Activated CD4-positive, CD25-positive, alpha-beta regulatory T cell treated with anti-CD3 and anti-CD28 coated beads, Interleukin-2, amount 50 U/mL, for 72 hours (primary cell): ENCODE data around the gene HMGB4.

Experiments
- DNase-seq: peaks from one replicate; pipeline ENCODE4 v3.0.0; 2021

Gene HMGB4

DNA sequence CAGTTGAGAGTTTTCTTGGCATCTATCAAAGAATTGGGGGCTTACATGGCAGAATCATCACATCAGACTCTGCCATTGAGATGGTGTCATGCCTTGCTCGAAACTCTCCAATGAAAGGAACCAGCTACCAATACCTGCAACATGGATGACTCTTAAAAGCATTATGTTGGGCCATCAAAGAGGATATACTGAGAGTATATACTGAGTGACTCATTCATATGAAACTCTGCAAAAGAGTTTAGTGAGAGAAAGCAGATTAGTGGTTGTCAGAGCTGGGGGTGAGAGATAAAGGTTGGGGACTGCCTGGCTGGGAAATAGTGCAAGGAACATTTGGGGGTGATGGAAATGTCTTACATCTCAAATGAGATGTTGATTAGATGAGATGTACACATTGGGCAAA lies 14.7 kb upstream of the HMGB4 start:
- DNase-seq = no peak

DNA sequence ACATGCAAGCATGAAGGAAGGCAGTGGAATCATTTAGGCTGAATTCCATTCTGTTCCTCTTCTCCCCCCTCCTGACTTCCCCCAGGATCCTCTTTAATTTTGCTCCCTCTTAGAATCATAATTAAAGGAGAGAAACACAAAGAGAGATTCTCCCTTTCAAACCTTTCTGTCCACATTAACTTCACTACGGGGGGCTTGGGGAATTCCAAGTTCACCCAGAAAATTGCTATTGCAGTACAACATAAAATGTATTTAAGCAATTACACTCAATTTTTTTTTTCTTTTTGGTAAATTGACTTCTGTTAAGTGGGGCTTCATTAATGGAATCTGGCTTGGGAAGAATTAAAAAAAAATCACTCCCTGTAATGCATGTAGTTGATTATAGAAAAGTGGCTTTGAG lies 13.4 kb upstream of the HMGB4 start:
- no peak for DNase-seq

- no peak for DNase-seq
These were observed 11.2 kb upstream of the HMGB4 start for GRCh38 chr1:33852711-33853110.

DNA sequence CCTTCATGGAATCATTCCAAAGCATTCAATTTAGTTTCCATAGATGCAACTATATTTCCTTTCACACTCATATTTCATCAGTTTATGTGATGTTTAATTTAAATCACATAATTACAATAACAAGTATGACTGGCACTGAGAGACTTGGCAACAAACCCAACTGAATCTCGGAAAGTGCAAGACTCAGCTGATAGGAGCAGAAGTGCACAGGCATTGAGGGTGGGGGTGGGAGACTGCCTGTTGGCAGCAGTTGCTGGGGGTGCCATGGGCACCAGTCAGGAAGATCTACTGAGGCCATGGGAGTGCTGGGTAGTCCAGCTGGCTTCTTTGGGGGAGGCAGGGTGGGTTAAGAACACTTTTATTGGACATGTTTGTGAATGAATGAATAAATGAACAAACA lies 10.4 kb upstream of the HMGB4 start:
- DNase-seq = no peak

DNA sequence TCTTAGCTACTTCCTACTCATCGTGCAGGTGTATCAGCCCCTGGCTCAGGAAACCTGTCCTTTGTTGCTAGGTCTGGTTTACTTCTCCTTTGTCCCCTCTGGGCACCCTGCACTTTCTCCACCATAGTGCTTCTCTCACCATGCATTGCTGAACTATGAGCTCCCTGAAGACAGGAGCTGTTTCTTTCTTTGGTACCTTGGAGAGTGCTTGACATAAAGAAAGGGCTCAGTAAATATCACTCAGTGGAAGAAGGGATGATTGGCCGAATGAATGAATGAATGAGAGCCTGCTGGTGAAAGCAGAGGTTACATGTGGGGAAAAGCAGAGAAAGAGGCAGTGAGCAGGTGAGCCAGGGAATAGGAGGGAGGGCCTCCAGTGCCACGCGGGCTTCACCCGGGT lies 9.8 kb upstream of the HMGB4 start:
- DNase-seq = no peak

DNA sequence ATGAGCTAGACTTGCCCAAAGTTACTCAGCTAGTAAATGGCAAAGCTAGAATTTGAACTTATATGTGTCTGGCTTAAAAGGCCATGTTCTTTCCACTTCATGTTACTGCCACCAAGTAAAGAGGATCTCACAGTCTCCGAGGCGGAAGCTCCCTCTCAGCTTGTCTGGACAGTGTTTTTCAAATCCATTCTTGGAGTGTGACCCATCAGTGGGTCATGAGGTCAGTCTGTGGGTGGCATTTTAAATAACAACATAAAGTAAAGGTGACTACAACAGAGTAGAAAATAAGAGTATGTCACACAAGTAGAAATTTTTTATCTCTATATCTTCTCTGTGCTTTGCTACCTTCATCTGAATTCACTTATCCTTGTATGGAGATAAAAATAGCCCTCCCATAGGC lies 3.2 kb upstream of the HMGB4 start:
- no peak for DNase-seq

GRCh38 chr1:33864460-33865389 lies 846 bp downstream of the HMGB4 start:
- no peak for DNase-seq

- DNase-seq = no peak
These were observed 2.4 kb downstream of the HMGB4 start for GRCh38 chr1:33866281-33866680.

GRCh38 chr1:33867684-33868083 lies 3.8 kb downstream of the HMGB4 start:
- DNase-seq = no peak

DNA sequence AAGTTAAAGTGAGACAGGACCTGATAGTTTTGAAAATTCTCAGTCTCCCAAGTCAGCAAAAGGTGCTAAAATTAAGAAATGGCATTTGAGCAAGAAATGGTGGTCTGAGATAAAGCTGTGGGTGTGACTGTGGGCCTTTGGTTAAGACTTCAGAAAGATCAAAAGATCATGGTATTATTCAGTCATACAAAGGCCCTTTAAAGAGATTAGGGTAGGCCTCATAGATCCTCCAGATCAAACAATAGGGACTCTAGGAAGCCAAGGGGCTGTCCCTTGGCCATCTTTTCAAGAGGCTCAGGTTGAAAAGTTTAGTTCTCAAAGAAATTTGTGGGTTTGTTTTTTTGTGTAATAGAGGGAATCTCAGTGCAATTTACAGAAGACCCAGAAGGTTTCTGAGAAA lies 8.4 kb downstream of the HMGB4 start:
- no peak for DNase-seq

- no peak for DNase-seq
These were observed 8.8 kb downstream of the HMGB4 start for GRCh38 chr1:33872683-33873082.

GRCh38 chr1:33874636-33875035 lies 10.8 kb downstream of the HMGB4 start:
- DNase-seq = no peak

DNA sequence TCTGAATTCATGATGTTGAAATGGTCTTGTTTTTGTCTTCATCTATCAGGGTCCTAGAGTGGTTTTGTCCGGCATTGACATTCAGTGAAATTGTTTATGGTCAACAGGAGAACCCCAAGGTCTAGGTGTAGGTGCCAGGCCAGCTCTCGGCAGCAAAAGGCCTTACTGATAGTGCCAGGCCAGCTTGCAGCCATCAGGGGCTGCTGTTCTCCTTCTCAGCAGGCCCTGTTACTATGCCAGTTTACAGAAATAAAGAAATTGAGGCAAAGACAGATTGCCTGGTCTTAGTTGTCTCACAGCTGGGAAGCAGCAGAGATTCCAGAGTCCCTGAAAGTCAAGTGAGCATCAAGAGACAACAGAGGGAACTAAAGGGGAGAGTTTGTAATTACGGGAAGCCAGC lies 12.0 kb downstream of the HMGB4 start:
- no peak for DNase-seq

- no peak for DNase-seq
These were observed 13.2 kb downstream of the HMGB4 start for GRCh38 chr1:33876970-33877650.

GRCh38 chr1:33878392-33878791 lies 14.5 kb downstream of the HMGB4 start:
- no peak for DNase-seq

DNA sequence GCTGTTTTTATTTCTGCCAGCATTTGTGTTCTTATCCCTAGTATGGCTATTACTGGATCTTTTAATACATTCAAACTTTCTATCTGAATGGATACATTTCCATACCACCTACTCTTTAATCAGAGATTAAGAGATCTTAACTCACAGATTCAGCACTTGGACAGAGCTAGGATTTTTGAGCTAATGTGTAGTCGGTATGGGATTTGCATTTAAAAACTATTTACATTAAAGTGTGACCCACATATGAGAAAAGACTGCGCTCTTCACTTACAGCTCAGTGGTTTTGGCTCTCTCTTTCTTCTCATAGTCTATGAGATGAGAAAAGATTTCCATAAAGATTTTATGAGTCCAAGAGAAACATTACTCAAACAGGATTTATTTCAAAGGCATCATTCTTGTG lies 16.4 kb downstream of the HMGB4 start:
- DNase-seq = no peak

GRCh38 chr1:33886496-33886895 lies 22.6 kb downstream of the HMGB4 start:
- no peak for DNase-seq

DNA sequence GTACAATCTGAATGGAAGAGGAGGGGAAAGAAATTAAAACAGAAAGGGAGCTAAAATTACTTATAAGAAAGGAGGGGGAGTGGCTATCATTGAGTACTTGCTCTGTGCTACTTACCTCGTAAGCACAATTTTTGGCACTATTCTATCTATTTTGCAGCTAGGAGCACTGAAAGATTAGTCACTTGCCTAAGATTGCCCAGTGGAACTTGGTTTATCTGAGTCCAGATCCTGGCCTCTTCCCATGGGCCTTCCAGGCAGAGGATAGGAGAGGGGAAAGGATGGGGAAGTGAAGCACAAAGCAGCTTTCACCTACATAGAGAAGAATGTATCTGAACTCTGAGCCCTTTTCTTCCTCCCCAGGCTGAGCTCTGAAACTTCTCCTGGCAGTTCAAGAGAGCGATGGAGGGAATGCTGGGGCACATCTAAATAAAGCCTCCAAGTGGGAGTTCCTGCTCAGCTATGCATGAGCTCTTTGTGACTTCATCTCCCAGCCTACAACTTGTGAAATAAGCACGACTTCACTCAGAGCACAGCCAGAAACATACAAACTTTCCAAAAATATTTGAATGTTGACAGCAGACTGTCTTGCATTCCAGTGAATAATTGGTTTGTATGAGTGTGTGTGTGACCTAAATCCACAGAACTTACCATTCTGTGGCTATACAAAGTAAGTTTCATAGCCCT lies 29.4 kb downstream of the HMGB4 start:
- DNase-seq = no peak

DNA sequence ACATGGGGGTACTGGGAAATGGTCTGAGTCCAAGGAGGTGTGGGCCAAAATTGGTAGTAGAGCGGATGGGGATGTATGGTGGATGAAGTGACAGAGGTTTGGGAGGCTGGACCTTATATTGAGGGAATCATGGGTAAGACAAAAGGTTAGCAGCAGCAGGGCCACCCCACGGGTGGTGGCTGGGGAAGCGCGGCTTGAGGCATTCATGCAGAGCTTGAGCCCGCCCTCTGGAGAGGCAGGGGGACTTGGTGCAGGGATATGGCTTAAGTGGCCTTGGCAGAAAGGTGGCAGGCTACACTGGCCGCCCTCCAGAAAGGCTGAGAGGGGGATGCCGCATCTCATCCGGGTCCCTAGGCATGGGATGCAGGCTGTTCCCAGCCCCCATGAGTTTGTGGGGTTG lies 31.5 kb downstream of the HMGB4 start:
- no peak for DNase-seq

DNA sequence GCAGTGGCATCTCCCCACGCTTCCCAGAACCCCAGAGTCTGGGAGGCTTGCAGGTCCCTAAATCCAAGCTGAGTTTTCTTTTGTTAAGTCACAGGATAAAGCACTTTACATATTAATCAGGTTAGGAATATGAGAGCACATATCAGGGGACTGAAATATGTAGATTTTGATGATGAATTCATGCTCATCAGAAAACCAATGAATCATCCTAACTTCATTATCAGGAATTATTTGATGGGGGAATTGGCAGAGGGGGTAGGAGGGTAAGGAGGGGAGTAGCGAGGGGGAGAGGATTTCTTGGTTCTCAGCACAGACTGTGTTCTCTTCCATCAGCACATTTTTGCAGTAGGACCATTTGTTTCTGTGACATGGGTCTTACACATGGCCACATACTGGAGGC lies 32.1 kb downstream of the HMGB4 start:
- no peak for DNase-seq

DNA sequence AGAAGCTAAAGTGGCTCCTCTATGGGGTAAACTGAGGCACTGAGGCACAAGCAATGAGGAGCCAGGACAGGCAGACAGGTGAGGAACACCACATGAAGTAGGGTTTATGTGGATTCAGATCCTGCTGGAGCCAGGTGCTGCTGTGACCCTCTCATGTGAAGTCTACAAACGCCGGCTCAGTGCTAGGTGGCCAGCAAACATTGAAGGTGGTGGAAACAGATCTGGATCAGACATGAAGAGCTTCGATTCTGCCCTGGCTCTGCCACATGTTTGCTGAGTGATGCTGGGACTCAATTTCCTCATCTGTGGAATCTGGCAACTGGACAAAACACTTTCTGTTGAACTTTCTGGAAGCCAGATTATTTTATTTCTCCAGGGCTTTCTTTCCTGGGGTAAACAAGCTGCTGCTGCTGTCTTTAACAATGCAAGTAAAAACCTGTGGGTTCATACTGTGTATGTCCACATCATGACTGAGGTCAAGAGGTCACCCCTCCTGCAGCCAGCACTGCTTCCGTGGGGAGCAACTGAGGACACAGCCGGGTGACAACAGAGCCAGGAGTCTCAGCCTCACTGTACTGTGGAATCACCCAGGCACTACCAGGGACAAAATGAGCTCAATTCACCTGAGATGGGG lies 33.3 kb downstream of the HMGB4 start:
- DNase-seq = no peak

DNA sequence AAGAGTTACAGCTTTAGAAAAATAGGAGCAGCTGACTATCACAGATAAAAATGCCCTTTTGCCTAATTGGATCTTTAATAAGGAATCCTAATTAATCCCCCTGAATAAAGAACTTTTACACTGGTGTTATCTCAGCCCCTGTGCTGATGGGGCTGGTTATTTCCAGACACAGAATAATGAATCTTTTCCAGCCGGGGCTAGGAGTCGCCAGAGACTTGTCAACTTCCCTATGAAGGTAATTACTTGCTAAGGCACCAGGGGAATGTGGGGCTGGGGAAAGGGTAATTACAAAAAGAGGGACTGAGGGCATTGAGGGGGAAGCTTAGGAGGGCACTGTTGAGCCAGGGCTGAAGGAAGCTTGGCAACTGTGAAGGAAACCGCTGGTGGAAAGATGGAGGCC lies 34.5 kb downstream of the HMGB4 start:
- no peak for DNase-seq

GRCh38 chr1:33898881-33899280 lies 35.0 kb downstream of the HMGB4 start:
- no peak for DNase-seq
